ENCODE data around the gene NEURL1B.
A peak's percentile ranks its signal among the peaks of the same experiment; 100 is the strongest.

NEURL1B gene

GRCh38 chr5:172687940-172688339 lies 46.9 kb downstream of the NEURL1B start:
- Histone ChIP-seq H3K27me3 (no peaks in the 10 kb centered on the region), H3K36me3 (no peaks in the 10 kb centered on the region), H3K4me1 (peaks cover 0 to 78% (median 64%) of the 10 kb centered on the region in 4 donors), H3K27ac (peak overlapping the region; percentile 67 to 69), H3K4me3 (no peak overlapping the region), H3K9me3 (no peaks in the 10 kb centered on the region)
- no peak for TF ChIP-seq CTCF (IDR thresholded peaks at IDR 0.05)
- intact Hi-C loops (cut with DNase I; ENCODE audit: low total_unique reads): no loop called here
- DNase-seq: no peak

GRCh38 chr5:172688349-172689217 lies 47.5 kb downstream of the NEURL1B start:
- Histone ChIP-seq H3K4me3 (no peak overlapping the region), H3K36me3 (no peaks in the 10 kb centered on the region), H3K4me1 (peaks cover 0 to 85% (median 70%) of the 10 kb centered on the region in 4 donors), H3K27me3 (no peaks in the 10 kb centered on the region), H3K9me3 (no peaks in the 10 kb centered on the region), H3K27ac (peak overlapping the region; percentile 67 to 69)
- intact Hi-C loops (cut with DNase I; ENCODE audit: low total_unique reads): no loop called here
- no peak for TF ChIP-seq CTCF (IDR thresholded peaks at IDR 0.05)
- DNase-seq: peak; percentile 39 to 80

- Histone ChIP-seq H3K9me3 (no peaks in the 10 kb centered on the region), H3K4me1 (peaks cover 0 to 91% (median 75%) of the 10 kb centered on the region in 4 donors), H3K4me3 (no peak overlapping the region), H3K27ac (peak overlapping the region; percentile 67 to 69), H3K36me3 (no peaks in the 10 kb centered on the region), H3K27me3 (no peaks in the 10 kb centered on the region)
- intact Hi-C loops (cut with DNase I; ENCODE audit: low total_unique reads): no loop called here
- no peak for DNase-seq
- TF ChIP-seq CTCF (IDR thresholded peaks at IDR 0.05): no peak
These were observed 48.1 kb downstream of the NEURL1B start for GRCh38 chr5:172689218-172689572.

- TF ChIP-seq CTCF (IDR thresholded peaks at IDR 0.05): no peak
- no peak overlapping the region for H3K4me3 ChIP-seq
- peak overlapping the region; percentile 67 to 69 for H3K27ac ChIP-seq
- no peaks in the 10 kb centered on the region for H3K27me3 ChIP-seq
- no peaks in the 10 kb centered on the region for H3K9me3 ChIP-seq
- DNase-seq: no peak
- no peaks in the 10 kb centered on the region for H3K36me3 ChIP-seq
- H3K4me1 ChIP-seq: peaks cover 0 to 97% (median 80%) of the 10 kb centered on the region in 4 donors
- intact Hi-C loops (cut with DNase I; ENCODE audit: low total_unique reads): no loop called here
These were observed 48.7 kb downstream of the NEURL1B start for GRCh38 chr5:172689801-172690200.

GRCh38 chr5:172690258-172691075 lies 49.4 kb downstream of the NEURL1B start:
- intact Hi-C loops (cut with DNase I; ENCODE audit: low total_unique reads): no loop called here
- Histone ChIP-seq H3K9me3 (no peaks in the 10 kb centered on the region), H3K27me3 (no peaks in the 10 kb centered on the region), H3K4me3 (no peak overlapping the region), H3K4me1 (peaks cover 0 to 98% (median 86%) of the 10 kb centered on the region in 4 donors), H3K36me3 (no peaks in the 10 kb centered on the region), H3K27ac (peak overlapping the region; percentile 67 to 69)
- no peak for DNase-seq
- TF ChIP-seq CTCF (IDR thresholded peaks at IDR 0.05): no peak
